Activated T-helper 1 cell treated with anti-CD3 and anti-CD28 coated beads, Interleukin-12 subunit alpha, Interleukin-12 subunit beta, Interleukin-2, Interleukin-4 antibody, amounts not matched to agents 30 ng/mL and 10 ng/mL and 1 ng/mL, durations not matched to agents 14 hours and 24 hours and 36 hours (primary cell): ENCODE data around the gene KCTD4. TPM values are rescaled to one million over a fixed set of nuclear protein-coding genes. Genes with fewer than 3 reads are reported as not detected.
A peak's percentile ranks its signal among the peaks of the same experiment; 100 is the strongest.
"Not testable (repeated sequence)": the region's sequence is repeated elsewhere in the genome, so short reads cannot be mapped to it uniquely, and the experiment has no call there.

Experiments
- DNase-seq: peaks from one replicate; pipeline ENCODE4 v3.0.0; 2021; ENCODE audit warnings: low spot score
- H3K27ac Mint-ChIP-seq: one replicate; pipeline ENCODE4 v1.8.0; 2021; ENCODE audit warnings: mild to moderate bottlenecking, mixed read lengths
- H3K27me3 Mint-ChIP-seq: one replicate; pipeline ENCODE4 v1.8.0; 2022; ENCODE audit warnings: mild to moderate bottlenecking, moderate library complexity, mixed read lengths; ENCODE audit not compliant: insufficient read depth
- H3K36me3 Mint-ChIP-seq: one replicate; pipeline ENCODE4 v1.8.0; 2021; ENCODE audit warnings: low read depth, mixed read lengths
- H3K4me1 Mint-ChIP-seq: one replicate; pipeline ENCODE4 v1.8.0; 2021; ENCODE audit warnings: low read depth, mixed read lengths
- H3K4me3 Mint-ChIP-seq: one replicate; pipeline ENCODE4 v1.8.0; 2021; ENCODE audit warnings: mild to moderate bottlenecking, moderate library complexity, mixed read lengths
- H3K9me3 Mint-ChIP-seq: one replicate; pipeline ENCODE4 v1.8.0; 2021; ENCODE audit warnings: mixed read lengths
- intact Hi-C: fragments of 100-400 bp; cut with micrococcal nuclease; formaldehyde crosslinking; loops from one replicate; pipeline ENCODE4 v1.15.1; 2024
- total RNA-seq: library from RNA; stranded (reverse); gene quantifications from 2 replicates; pipeline ENCODE4 v1.2.3, GENCODE V29; 2022

Gene KCTD4
- total RNA-seq, 1 donor from 2014 or later = not detected

GRCh38 chr13:45207319-45207718 is 6.5 kb upstream of the KCTD4 start:
- intact Hi-C loops = no loop called here
- no peak overlapping the region for H3K4me3 Mint-ChIP-seq
- no peak for DNase-seq
- peaks cover 25% of the 10 kb centered on the region for H3K36me3 Mint-ChIP-seq
- H3K27ac Mint-ChIP-seq = no peak overlapping the region
- H3K4me1 Mint-ChIP-seq = peaks cover 15% of the 10 kb centered on the region
- no peaks in the 10 kb centered on the region for H3K27me3 Mint-ChIP-seq
- H3K9me3 Mint-ChIP-seq = no peaks in the 10 kb centered on the region

GRCh38 chr13:45206340-45206739 is 5.5 kb upstream of the KCTD4 start:
- Mint-ChIP-seq H3K36me3 (peaks cover 28% of the 10 kb centered on the region), H3K27ac (peak overlapping the region; percentile 23)
- no peak for DNase-seq

GRCh38 chr13:45205124-45205523 is 4.3 kb upstream of the KCTD4 start:
- Mint-ChIP-seq H3K27me3 (no peaks in the 10 kb centered on the region), H3K4me3 (no peak overlapping the region), H3K27ac (peak overlapping the region; percentile 25), H3K36me3 (peaks cover 18% of the 10 kb centered on the region), H3K9me3 (no peaks in the 10 kb centered on the region), H3K4me1 (peaks cover 15% of the 10 kb centered on the region)
- no peak for DNase-seq
- intact Hi-C loops = no loop called here

More at GRCh38 chr13:45206340-45206739, 5.5 kb upstream of the KCTD4 start:
- H3K4me3 Mint-ChIP-seq = no peak overlapping the region
- H3K9me3 Mint-ChIP-seq = no peaks in the 10 kb centered on the region
- peaks cover 15% of the 10 kb centered on the region for H3K4me1 Mint-ChIP-seq
- no peaks in the 10 kb centered on the region for H3K27me3 Mint-ChIP-seq
- intact Hi-C loops = loop anchor here (1.0 kb wide), 5 partner anchors 25 to 190 kb away; partner anchors contain the start of gene GTF2F2

GRCh38 chr13:45199711-45200110 is 1.1 kb downstream of the KCTD4 start:
- Mint-ChIP-seq H3K4me3 (no peak overlapping the region), H3K36me3 (peaks cover 13% of the 10 kb centered on the region), H3K27ac (no peak overlapping the region), H3K4me1 (peaks cover 20% of the 10 kb centered on the region), H3K27me3 (no peaks in the 10 kb centered on the region), H3K9me3 (no peaks in the 10 kb centered on the region)
- DNase-seq = no peak
- intact Hi-C loops = no loop called here

GRCh38 chr13:45198924-45199323 is 1.9 kb downstream of the KCTD4 start:
- peaks cover 22% of the 10 kb centered on the region for H3K4me1 Mint-ChIP-seq
- peaks cover 15% of the 10 kb centered on the region for H3K36me3 Mint-ChIP-seq
- no peaks in the 10 kb centered on the region for H3K27me3 Mint-ChIP-seq
- H3K27ac Mint-ChIP-seq = no peak overlapping the region
- intact Hi-C loops = no loop called here
- H3K4me3 Mint-ChIP-seq = no peak overlapping the region
- no peak for DNase-seq
- H3K9me3 Mint-ChIP-seq = no peaks in the 10 kb centered on the region

- Mint-ChIP-seq H3K4me1 (peaks cover 22% of the 10 kb centered on the region), H3K9me3 (no peaks in the 10 kb centered on the region), H3K27ac (no peak overlapping the region), H3K27me3 (no peaks in the 10 kb centered on the region), H3K36me3 (peaks cover 15% of the 10 kb centered on the region), H3K4me3 (no peak overlapping the region)
- DNase-seq = no peak
- intact Hi-C loops = no loop called here
Observed at GRCh38 chr13:45198041-45198440, 2.8 kb downstream of the KCTD4 start.

- no peak for DNase-seq
- intact Hi-C loops = no loop called here
- Mint-ChIP-seq H3K9me3 (no peaks in the 10 kb centered on the region), H3K4me1 (peaks cover 22% of the 10 kb centered on the region), H3K27ac (peak overlapping the region; percentile 31), H3K36me3 (peaks cover 11% of the 10 kb centered on the region), H3K27me3 (no peaks in the 10 kb centered on the region), H3K4me3 (no peak overlapping the region)
Observed at GRCh38 chr13:45196622-45197021, 4.2 kb downstream of the KCTD4 start.

- intact Hi-C loops = no loop called here
- H3K36me3 Mint-ChIP-seq = peaks cover 9% of the 10 kb centered on the region
- H3K4me1 Mint-ChIP-seq = peaks cover 22% of the 10 kb centered on the region
- H3K4me3 Mint-ChIP-seq = no peak overlapping the region
- DNase-seq = no peak
- no peaks in the 10 kb centered on the region for H3K27me3 Mint-ChIP-seq
- H3K27ac Mint-ChIP-seq = no peak overlapping the region
- no peaks in the 10 kb centered on the region for H3K9me3 Mint-ChIP-seq
Observed at GRCh38 chr13:45196096-45196495, 4.7 kb downstream of the KCTD4 start.

- H3K27ac Mint-ChIP-seq = no peak overlapping the region
- H3K9me3 Mint-ChIP-seq = no peaks in the 10 kb centered on the region
- DNase-seq = no peak
- H3K36me3 Mint-ChIP-seq = peaks cover 9% of the 10 kb centered on the region
- peaks cover 22% of the 10 kb centered on the region for H3K4me1 Mint-ChIP-seq
- intact Hi-C loops = no loop called here
- H3K27me3 Mint-ChIP-seq = no peaks in the 10 kb centered on the region
- H3K4me3 Mint-ChIP-seq = no peak overlapping the region
Observed at GRCh38 chr13:45195421-45195820, 5.4 kb downstream of the KCTD4 start.

- no peaks in the 10 kb centered on the region for H3K9me3 Mint-ChIP-seq
- no peak overlapping the region for H3K4me3 Mint-ChIP-seq
- intact Hi-C loops = no loop called here
- no peak overlapping the region for H3K27ac Mint-ChIP-seq
- no peak for DNase-seq
- H3K27me3 Mint-ChIP-seq = no peaks in the 10 kb centered on the region
- H3K4me1 Mint-ChIP-seq = peaks cover 22% of the 10 kb centered on the region
- peaks cover 5% of the 10 kb centered on the region for H3K36me3 Mint-ChIP-seq
Observed at GRCh38 chr13:45194081-45194939, 6.5 kb downstream of the KCTD4 start.

- Mint-ChIP-seq H3K4me3 (no peak overlapping the region), H3K27me3 (no peaks in the 10 kb centered on the region), H3K9me3 (no peaks in the 10 kb centered on the region), H3K36me3 (peaks cover 5% of the 10 kb centered on the region), H3K4me1 (peaks cover 19% of the 10 kb centered on the region), H3K27ac (no peak overlapping the region)
- DNase-seq = no peak
- intact Hi-C loops = no loop called here
Observed at GRCh38 chr13:45191874-45192273, 9.0 kb downstream of the KCTD4 start.

GRCh38 chr13:45189511-45189910 is 11.3 kb downstream of the KCTD4 start:
- H3K4me1 Mint-ChIP-seq, H3K27ac Mint-ChIP-seq, intact Hi-C loops, H3K27me3 Mint-ChIP-seq, H3K36me3 Mint-ChIP-seq, H3K4me3 Mint-ChIP-seq, DNase-seq, H3K9me3 Mint-ChIP-seq: not testable (repeated sequence)

GRCh38 chr13:45189077-45189476 is 11.8 kb downstream of the KCTD4 start:
- H3K36me3 Mint-ChIP-seq, H3K27me3 Mint-ChIP-seq, H3K4me1 Mint-ChIP-seq, H3K4me3 Mint-ChIP-seq, H3K9me3 Mint-ChIP-seq, intact Hi-C loops, DNase-seq, H3K27ac Mint-ChIP-seq: not testable (repeated sequence)
